WTC11 (cell line): ENCODE measurements around the gene CNOT10. TPM values are rescaled to one million over a fixed set of nuclear protein-coding genes. Genes with fewer than 3 reads are reported as not detected.
A peak's percentile ranks its signal among the peaks of the same experiment; 100 is the strongest.
"Not testable (repeated sequence)": the region's sequence is repeated elsewhere in the genome, so short reads cannot be mapped to it uniquely, and the experiment has no call there.

Experiments used
- ATAC-seq: fragments of 200-7000 bp; cut with Tn5 transposase; 2 replicates; pipeline ENCODE4 v1.10.0; 2021; ENCODE audit warnings: mild to moderate bottlenecking, moderate library complexity
- CTCF ChIA-PET: fragments of 300-600 bp; sonication (Branson Sonifier 250); formaldehyde crosslinking; loops from one replicate; lab custom pipeline; 2021; ENCODE audit warnings: antibody characterized with exemption; lab: Charles Lee
- POLR2A ChIA-PET: fragments of 350-600 bp; sonication (Branson Sonifier 250); formaldehyde crosslinking; loops from one replicate; lab custom pipeline; 2021; ENCODE audit warnings: antibody characterized with exemption; lab: Charles Lee
- DNase-seq: peaks from one replicate; pipeline ENCODE4 v3.0.0; 2021; ENCODE audit warnings: low spot score
- H3K27ac Mint-ChIP-seq: 2 replicates; pipeline ENCODE4 v1.8.0; 2021; ENCODE audit warnings: mixed read lengths
- H3K27me3 Mint-ChIP-seq: 2 replicates; pipeline ENCODE4 v1.8.0; 2021; ENCODE audit warnings: low read depth, mild to moderate bottlenecking, moderate library complexity, mixed read lengths
- H3K36me3 Mint-ChIP-seq: 2 replicates; pipeline ENCODE4 v1.8.0; 2021; ENCODE audit warnings: mixed read lengths
- H3K4me1 Mint-ChIP-seq: 2 replicates; pipeline ENCODE4 v1.8.0; 2022; ENCODE audit warnings: mixed read lengths
- H3K4me3 Mint-ChIP-seq: 2 replicates; pipeline ENCODE4 v1.8.0; 2021; ENCODE audit warnings: mild to moderate bottlenecking, moderate library complexity, mixed read lengths
- H3K9me3 Mint-ChIP-seq: 2 replicates; pipeline ENCODE4 v1.8.0; 2021; ENCODE audit warnings: mixed read lengths
- ELF4 ChIP-seq: sonication (generic); formaldehyde crosslinking; IDR thresholded peaks from 2 replicates; pipeline ENCODE4 v1.8.1; 2022; ENCODE audit warnings: low read depth, mild to moderate bottlenecking, moderate library complexity, missing genetic modification reagents
- FOXJ3 ChIP-seq: sonication (generic); formaldehyde crosslinking; IDR thresholded peaks from 2 replicates; pipeline ENCODE4 v1.9.0; 2021; ENCODE audit warnings: missing genetic modification reagents, mild to moderate bottlenecking, borderline replicate concordance
- FOXK1 ChIP-seq: sonication (generic); formaldehyde crosslinking; IDR thresholded peaks from 2 replicates; pipeline ENCODE4 v1.8.0; 2022; ENCODE audit warnings: mild to moderate bottlenecking, moderate library complexity, missing genetic modification reagents
- KAT7 ChIP-seq: sonication (generic); formaldehyde crosslinking; IDR thresholded peaks from 2 replicates; pipeline ENCODE4 v1.8.1; 2023; ENCODE audit warnings: missing genetic modification reagents, mild to moderate bottlenecking, borderline replicate concordance
- NR1H2 ChIP-seq: sonication (generic); formaldehyde crosslinking; IDR thresholded peaks from 2 replicates; pipeline ENCODE4 v1.9.0; 2021; ENCODE audit warnings: mild to moderate bottlenecking, moderate library complexity, missing genetic modification reagents
- TP53 ChIP-seq: sonication (generic); formaldehyde crosslinking; IDR thresholded peaks from 2 replicates; pipeline ENCODE4 v1.8.1; 2023; ENCODE audit warnings: mild to moderate bottlenecking, missing genetic modification reagents
- ZNF263 ChIP-seq: sonication (generic); formaldehyde crosslinking; IDR thresholded peaks from 2 replicates; pipeline ENCODE4 v1.8.1; 2022; ENCODE audit warnings: low read depth, mild to moderate bottlenecking, moderate library complexity, missing genetic modification reagents
- ZNF396 ChIP-seq: fragments of 250-450 bp; sonication (Bioruptor Pico); IDR thresholded peaks from 2 replicates; pipeline ENCODE4 v1.8.0; 2021; ENCODE audit warnings: mild to moderate bottlenecking, moderate library complexity, borderline replicate concordance
- total RNA-seq: library from RNA; stranded (reverse); gene quantifications from 3 replicates; pipeline ENCODE4 v1.2.3, GENCODE V29; 2021
- TF ChIP-seq, protein P1 (sequence below): sonication (generic); formaldehyde crosslinking; IDR thresholded peaks from 2 replicates; pipeline ENCODE4 v1.8.0; 2023; ENCODE audit warnings: missing genetic modification reagents, mild to moderate bottlenecking, borderline replicate concordance
- TF ChIP-seq, protein P2 (sequence below): fragments of 250-450 bp; sonication (Bioruptor Pico); conservative IDR thresholded peaks from 2 replicates; pipeline ENCODE4 v1.9.0; 2021; ENCODE audit warnings: mild to moderate bottlenecking
- TF ChIP-seq, protein P3 (sequence below): fragments of 200-600 bp; IDR thresholded peaks from 2 replicates; pipeline ENCODE4 v1.8.0; 2022; ENCODE audit warnings: antibody characterized with exemption
- TF ChIP-seq, protein P4 (sequence below): fragments of 250-450 bp; sonication (Bioruptor Pico); IDR thresholded peaks from 2 replicates; pipeline ENCODE4 v1.8.0; 2021; ENCODE audit warnings: mild to moderate bottlenecking

Gene CNOT10
- total RNA-seq, 1 experiment from 2014 or later, result 38.7 TPM

DNA sequence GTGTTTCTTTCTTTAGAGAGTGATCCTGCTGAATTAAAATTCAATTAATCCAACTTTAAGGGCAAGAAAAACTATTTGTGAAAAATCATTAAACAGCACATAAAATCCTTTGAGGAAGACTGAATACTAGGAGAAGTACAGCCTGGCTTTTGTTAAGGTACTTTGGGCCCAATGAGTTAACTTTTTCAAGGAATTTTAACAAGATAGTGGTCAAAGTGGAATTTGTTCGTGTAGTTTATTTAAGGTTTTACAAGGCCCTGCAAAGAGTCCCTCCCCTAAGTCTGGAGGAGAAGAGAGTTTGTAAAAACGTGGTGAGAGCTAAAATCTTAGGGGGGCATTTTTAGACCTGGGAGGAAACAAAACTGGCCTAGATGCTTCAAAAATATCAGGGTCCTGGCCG, 106.8 kb downstream of the CNOT10 start (continued):
- TF ChIP-seq, protein P1, sequence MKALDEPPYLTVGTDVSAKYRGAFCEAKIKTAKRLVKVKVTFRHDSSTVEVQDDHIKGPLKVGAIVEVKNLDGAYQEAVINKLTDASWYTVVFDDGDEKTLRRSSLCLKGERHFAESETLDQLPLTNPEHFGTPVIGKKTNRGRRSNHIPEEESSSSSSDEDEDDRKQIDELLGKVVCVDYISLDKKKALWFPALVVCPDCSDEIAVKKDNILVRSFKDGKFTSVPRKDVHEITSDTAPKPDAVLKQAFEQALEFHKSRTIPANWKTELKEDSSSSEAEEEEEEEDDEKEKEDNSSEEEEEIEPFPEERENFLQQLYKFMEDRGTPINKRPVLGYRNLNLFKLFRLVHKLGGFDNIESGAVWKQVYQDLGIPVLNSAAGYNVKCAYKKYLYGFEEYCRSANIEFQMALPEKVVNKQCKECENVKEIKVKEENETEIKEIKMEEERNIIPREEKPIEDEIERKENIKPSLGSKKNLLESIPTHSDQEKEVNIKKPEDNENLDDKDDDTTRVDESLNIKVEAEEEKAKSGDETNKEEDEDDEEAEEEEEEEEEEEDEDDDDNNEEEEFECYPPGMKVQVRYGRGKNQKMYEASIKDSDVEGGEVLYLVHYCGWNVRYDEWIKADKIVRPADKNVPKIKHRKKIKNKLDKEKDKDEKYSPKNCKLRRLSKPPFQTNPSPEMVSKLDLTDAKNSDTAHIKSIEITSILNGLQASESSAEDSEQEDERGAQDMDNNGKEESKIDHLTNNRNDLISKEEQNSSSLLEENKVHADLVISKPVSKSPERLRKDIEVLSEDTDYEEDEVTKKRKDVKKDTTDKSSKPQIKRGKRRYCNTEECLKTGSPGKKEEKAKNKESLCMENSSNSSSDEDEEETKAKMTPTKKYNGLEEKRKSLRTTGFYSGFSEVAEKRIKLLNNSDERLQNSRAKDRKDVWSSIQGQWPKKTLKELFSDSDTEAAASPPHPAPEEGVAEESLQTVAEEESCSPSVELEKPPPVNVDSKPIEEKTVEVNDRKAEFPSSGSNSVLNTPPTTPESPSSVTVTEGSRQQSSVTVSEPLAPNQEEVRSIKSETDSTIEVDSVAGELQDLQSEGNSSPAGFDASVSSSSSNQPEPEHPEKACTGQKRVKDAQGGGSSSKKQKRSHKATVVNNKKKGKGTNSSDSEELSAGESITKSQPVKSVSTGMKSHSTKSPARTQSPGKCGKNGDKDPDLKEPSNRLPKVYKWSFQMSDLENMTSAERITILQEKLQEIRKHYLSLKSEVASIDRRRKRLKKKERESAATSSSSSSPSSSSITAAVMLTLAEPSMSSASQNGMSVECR, result no peak
- no peak for TF ChIP-seq ELF4 (CRISPR knock-in tag)
- TF ChIP-seq, protein P2, sequence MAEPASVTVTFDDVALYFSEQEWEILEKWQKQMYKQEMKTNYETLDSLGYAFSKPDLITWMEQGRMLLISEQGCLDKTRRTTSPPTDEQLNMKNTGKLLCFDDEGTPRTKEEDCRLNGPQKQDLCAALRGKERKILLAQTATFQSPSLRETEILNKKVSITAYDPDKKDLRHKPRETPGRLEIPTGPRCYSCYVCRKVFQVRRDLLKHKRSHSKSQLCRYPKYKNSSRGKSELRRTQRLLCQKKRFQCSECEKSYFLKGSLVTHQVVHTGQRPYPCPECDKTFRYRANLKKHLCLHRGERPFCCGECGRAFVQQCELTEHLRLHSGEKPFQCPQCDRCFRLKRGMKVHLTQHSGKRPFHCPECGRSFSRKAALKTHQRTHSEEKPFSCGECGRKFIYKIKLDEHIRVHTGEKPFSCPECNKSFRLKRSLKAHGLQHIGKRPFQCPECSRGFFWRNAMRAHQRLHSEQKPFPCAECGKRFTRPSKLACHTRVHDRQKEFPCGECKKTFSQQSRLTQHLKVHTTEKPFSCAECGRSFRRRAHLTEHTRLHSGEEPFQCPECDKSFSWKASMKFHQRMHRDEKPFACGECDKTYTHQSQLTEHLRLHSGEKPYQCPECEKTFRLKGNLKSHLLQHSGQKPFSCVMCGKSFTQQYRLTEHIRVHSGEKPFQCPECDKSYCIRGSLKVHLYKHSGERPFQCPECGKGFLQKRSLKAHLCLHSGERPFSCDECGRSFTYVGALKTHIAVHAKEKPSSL (CRISPR knock-in tag), result no peak

DNA sequence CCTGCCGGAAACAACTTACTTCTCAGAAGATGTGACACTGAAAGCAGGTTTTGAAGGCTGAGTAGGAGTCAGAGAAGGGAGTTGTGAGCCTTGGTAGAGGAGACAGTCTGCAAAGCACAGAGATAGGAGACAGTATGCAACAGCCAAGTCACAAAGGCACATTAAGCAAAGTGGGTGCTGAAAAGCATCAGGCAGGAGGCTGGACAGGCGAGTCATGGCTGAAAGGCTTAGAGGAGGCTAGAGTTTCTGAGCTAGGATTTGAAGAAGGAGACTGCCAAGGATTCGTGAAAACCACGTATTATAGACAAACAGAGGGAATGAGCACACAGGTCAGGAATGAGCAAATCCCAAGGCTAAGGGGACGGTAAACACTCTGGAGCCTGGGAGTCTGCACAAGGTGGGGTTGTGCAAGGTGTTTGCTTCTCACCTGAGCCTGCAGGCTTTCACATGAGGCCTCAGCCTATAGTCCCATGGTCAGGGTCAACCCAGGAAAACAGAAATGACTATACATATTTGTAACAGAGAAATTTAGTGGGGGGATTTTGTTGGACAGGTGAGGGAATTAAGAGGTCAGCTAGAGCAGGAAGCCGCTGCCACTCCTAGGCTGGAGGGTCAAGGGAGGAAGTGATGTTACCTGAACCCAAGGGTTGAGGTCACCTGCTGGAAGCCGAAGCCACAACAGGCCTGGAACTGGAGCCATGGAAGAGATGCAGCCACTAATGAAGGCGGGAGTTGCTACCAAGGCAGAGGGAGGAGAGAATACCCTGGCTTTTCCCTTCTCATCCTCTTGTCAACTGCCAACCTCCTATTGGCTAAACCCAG, 109.7 kb downstream of the CNOT10 start:
- CTCF ChIA-PET, result no interaction called here
- H3K36me3 Mint-ChIP-seq, result peaks cover 16% of the 10 kb centered on the region
- H3K4me3 Mint-ChIP-seq, result no peak overlapping the region
- peaks cover 4% of the 10 kb centered on the region; the same call in 1 of the 2 replicates for H3K27me3 Mint-ChIP-seq
- TF ChIP-seq ZNF263 (CRISPR knock-in tag), result no peak
- no peak for TF ChIP-seq FOXJ3 (CRISPR knock-in tag)
- TF ChIP-seq NR1H2 (CRISPR knock-in tag), result no peak
- no peak for TF ChIP-seq FOXK1 (CRISPR knock-in tag)
- no peak for TF ChIP-seq KAT7 (CRISPR knock-in tag)
- TF ChIP-seq, protein P3, sequence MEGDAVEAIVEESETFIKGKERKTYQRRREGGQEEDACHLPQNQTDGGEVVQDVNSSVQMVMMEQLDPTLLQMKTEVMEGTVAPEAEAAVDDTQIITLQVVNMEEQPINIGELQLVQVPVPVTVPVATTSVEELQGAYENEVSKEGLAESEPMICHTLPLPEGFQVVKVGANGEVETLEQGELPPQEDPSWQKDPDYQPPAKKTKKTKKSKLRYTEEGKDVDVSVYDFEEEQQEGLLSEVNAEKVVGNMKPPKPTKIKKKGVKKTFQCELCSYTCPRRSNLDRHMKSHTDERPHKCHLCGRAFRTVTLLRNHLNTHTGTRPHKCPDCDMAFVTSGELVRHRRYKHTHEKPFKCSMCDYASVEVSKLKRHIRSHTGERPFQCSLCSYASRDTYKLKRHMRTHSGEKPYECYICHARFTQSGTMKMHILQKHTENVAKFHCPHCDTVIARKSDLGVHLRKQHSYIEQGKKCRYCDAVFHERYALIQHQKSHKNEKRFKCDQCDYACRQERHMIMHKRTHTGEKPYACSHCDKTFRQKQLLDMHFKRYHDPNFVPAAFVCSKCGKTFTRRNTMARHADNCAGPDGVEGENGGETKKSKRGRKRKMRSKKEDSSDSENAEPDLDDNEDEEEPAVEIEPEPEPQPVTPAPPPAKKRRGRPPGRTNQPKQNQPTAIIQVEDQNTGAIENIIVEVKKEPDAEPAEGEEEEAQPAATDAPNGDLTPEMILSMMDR, result no peak
- no peak for TF ChIP-seq TP53 (CRISPR knock-in tag)
- TF ChIP-seq, protein P4, sequence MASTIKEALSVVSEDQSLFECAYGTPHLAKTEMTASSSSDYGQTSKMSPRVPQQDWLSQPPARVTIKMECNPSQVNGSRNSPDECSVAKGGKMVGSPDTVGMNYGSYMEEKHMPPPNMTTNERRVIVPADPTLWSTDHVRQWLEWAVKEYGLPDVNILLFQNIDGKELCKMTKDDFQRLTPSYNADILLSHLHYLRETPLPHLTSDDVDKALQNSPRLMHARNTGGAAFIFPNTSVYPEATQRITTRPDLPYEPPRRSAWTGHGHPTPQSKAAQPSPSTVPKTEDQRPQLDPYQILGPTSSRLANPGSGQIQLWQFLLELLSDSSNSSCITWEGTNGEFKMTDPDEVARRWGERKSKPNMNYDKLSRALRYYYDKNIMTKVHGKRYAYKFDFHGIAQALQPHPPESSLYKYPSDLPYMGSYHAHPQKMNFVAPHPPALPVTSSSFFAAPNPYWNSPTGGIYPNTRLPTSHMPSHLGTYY (CRISPR knock-in tag), result no peak
- TF ChIP-seq ZNF396 (CRISPR knock-in tag), result no peak
- POLR2A ChIA-PET, result interaction anchor here (0.6 to 1.1 kb wide), 2 partner anchors 14 to 70 kb away, joined by 3 to 11 read pairs; no protein-coding TSS in a partner anchor
- no peak overlapping the region for H3K27ac Mint-ChIP-seq
- H3K4me1 Mint-ChIP-seq, result peaks cover 37% of the 10 kb centered on the region
- ATAC-seq, result peak; percentile 51
- DNase-seq, result no peak
- H3K9me3 Mint-ChIP-seq, result peaks cover 17% of the 10 kb centered on the region

DNA sequence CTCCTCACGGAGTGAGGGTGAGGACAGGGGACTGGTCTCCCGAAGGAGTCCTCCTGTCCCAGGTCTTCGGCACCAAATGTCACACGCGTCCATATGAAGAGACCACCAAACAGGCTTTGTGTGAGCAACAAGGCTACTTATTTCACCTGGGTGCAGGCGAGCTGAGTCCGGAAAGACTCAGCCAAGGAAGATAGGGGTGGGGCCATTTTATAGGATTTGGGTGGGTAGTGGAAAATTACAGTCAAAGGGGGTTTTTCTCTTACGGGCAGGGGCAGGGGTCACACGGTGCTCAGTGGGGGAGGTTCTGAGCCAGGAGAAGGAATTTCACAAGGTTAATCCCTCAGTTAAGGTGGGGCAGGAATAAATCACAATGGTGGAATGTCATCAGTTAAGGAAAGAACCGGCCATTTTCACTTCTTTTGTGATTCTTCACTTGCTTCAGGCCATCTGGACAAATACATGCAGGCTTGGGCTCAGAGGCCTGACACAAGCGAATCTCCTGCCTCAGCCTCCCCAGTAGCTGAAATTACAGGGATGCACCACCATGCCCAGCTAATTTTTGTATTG, 111.5 kb downstream of the CNOT10 start:
- peak overlapping the region; percentile 77 for H3K27ac Mint-ChIP-seq
- H3K27me3 Mint-ChIP-seq, POLR2A ChIA-PET, DNase-seq, ATAC-seq, H3K4me3 Mint-ChIP-seq, CTCF ChIA-PET: not testable (repeated sequence)
- peaks cover 16% of the 10 kb centered on the region for H3K36me3 Mint-ChIP-seq
- H3K4me1 Mint-ChIP-seq, result peaks cover 44% of the 10 kb centered on the region
- peaks cover 17% of the 10 kb centered on the region for H3K9me3 Mint-ChIP-seq
